Right lobe of liver (tissue), 6 donors: ENCODE measurements around the gene HBS1L. TPM values are rescaled to one million over a fixed set of nuclear protein-coding genes. Genes with fewer than 3 reads are reported as not detected.
A peak's percentile ranks its signal among the peaks of the same experiment; 100 is the strongest.

Experiments
- ATAC-seq, 4 donors: fragments of 200-7000 bp; cut with Tn5 transposase; one replicate each; pipeline ENCODE4 v1.9.1; 2020; ENCODE audit warnings: mild to moderate bottlenecking in 4 of 4, moderate library complexity in 4 of 4
- DNase-seq, 3 donors: peaks; one replicate each; pipeline ENCODE4 v3.0.0-alpha.2; 2020
- H3K27ac ChIP-seq, 3 donors: fragments of 200-600 bp; one replicate each; pipeline ENCODE4 v1.8.0; 2022
- H3K27me3 ChIP-seq, 2 donors: fragments of 200-600 bp; one replicate each; pipeline ENCODE4 v1.8.0; 2022
- H3K36me3 ChIP-seq, 4 donors: fragments of 200-600 bp; sonication (generic) in 1 of 4; one replicate each; pipeline versions ENCODE4 v1.5.1 to v1.8.0; 2017 to 2022; ENCODE audit warnings: control low read depth in 1 of 4
- H3K4me1 ChIP-seq, 4 donors: fragments of 200-600 bp; sonication (generic) in 1 of 4; one replicate each; pipeline versions ENCODE4 v1.5.1 to v1.8.0; 2017 to 2022; ENCODE audit warnings: control low read depth in 1 of 4
- H3K4me3 ChIP-seq, 3 donors: fragments of 200-600 bp; one replicate each; pipeline ENCODE4 v1.8.0; 2022
- H3K9me3 ChIP-seq, 4 donors: fragments of 200-600 bp; sonication (generic) in 1 of 4; one replicate each; pipeline versions ENCODE4 v1.5.1 to v1.8.0; 2017 to 2022; ENCODE audit warnings: control low read depth in 1 of 4
- POLR2A ChIP-seq: fragments of 450-650 bp; IDR thresholded peaks from one replicate; pipeline ENCODE4 v1.6.1; 2017; ENCODE audit warnings: antibody characterized with exemption, mild to moderate bottlenecking
- WGBS: methylation state at CpG from one replicate; pipeline ENCODE4 v1.1.6; 2018; ENCODE audit warnings: low coverage, low lambda C conversion rate; ENCODE audit not compliant: insufficient coverage; ENCODE audit errors: missing lambda C conversion rate; 5-methylcytosine and 5-hydroxymethylcytosine counted together
- intact Hi-C, 2 donors: fragments of 100-400 bp; cut with DNase I; formaldehyde crosslinking; loops; one replicate each; pipeline versions ENCODE4 v1.11.2 to v1.14.1; 2022
- total RNA-seq, 6 experiments: library from RNA; depleted of rRNA in 2 of 6; stranded (reverse); fragments of >200 nt in 2 of 6; fragmentation: NEBNext Ultra II Directional in 3 of 6; extraction: Animal tissue kit (Norgen Biotek cat#: 25700) in 3 of 6; gene quantifications; one replicate each; pipeline versions ENCODE4 v1.1.0 to v1.2.4, GENCODE V29; 2016 to 2023
- TF ChIP-seq, protein P1 (sequence below), 4 donors: fragments of 200-600 bp in 3 of 4; fragments of 450-650 bp in 1 of 4; IDR thresholded peaks; one replicate each; pipeline versions ENCODE4 v1.5.1 to v1.8.0; 2016 to 2022; ENCODE audit warnings: antibody characterized with exemption in 4 of 4, mild to moderate bottlenecking in 2 of 4
- donor health status: DM: no; HTN: yes; CAD: no.
- donor health status: DM: no; HTN: no; CAD: no.
- donor health status: DM: no; HTN: no; CAD: no.
- donor health status: DM: no; HTN: yes; CAD: no.
- donor health status: DM: no; HTN: yes; CAD: no.

The HBS1L gene
- total RNA-seq, 6 experiments from 2014 or later: 31.8 to 47.2 (median 37.1) TPM

DNA sequence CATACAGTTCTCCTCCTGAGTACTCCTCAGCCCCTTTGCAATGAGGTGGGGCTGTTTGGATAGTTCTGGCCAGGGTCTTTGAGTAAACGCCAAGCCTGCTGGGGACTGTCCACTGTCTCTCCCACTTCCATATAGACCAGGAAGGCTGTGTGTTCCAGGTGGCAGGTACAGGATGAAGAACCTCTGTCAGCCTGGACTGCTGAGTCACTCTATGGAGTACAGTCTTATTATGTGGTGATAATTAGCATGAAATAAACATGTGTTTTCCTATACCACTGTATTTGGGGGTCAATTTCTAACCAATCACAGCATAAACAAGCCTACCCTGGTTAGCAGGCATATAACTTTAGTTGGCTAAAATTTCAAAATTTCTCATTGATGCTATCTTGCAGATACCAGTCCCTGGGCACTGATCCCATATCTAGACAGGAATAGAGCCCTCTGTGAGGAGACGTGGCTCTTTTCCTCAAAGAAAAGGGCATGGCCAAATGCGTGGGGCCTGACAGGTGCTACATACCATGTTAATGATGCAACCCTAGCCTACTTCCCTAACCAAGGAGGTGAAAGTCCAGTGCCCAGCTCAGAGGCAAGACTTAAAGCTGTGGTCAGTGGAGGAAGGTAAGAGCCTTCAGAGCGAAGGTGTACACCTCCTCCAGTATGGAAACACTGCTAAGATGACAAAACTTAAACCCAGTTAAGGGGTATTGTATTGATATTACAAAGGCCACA, 100.2 kb downstream of the HBS1L start:
- H3K27me3 ChIP-seq: no peaks in the 10 kb centered on the region
- H3K9me3 ChIP-seq: no peaks in the 10 kb centered on the region
- ATAC-seq (no peak), DNase-seq (no peak)
- intact Hi-C loops: no loop called here
- 56% methylated on average over 3 of the region's 4 CpGs for WGBS
- no peak overlapping the region for H3K27ac ChIP-seq
- no peaks in the 10 kb centered on the region for H3K36me3 ChIP-seq
- H3K4me3 ChIP-seq: no peak overlapping the region
- H3K4me1 ChIP-seq: peaks cover 0 to 25% (median 11%) of the 10 kb centered on the region in 4 donors
- TF ChIP-seq, protein P1, sequence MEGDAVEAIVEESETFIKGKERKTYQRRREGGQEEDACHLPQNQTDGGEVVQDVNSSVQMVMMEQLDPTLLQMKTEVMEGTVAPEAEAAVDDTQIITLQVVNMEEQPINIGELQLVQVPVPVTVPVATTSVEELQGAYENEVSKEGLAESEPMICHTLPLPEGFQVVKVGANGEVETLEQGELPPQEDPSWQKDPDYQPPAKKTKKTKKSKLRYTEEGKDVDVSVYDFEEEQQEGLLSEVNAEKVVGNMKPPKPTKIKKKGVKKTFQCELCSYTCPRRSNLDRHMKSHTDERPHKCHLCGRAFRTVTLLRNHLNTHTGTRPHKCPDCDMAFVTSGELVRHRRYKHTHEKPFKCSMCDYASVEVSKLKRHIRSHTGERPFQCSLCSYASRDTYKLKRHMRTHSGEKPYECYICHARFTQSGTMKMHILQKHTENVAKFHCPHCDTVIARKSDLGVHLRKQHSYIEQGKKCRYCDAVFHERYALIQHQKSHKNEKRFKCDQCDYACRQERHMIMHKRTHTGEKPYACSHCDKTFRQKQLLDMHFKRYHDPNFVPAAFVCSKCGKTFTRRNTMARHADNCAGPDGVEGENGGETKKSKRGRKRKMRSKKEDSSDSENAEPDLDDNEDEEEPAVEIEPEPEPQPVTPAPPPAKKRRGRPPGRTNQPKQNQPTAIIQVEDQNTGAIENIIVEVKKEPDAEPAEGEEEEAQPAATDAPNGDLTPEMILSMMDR (IDR thresholded peaks at IDR 0.05): no peak
- no peak for TF ChIP-seq POLR2A

GRCh38 chr6:134951494-134952263, 102.9 kb downstream of the HBS1L start:
- peak in 2 of 3 donors; percentile 27 to 74 for DNase-seq
- H3K27me3 ChIP-seq: no peaks in the 10 kb centered on the region
- peak overlapping the region in 2 of 3 donors; percentile 9 to 22 for H3K4me3 ChIP-seq
- intact Hi-C loops: no loop called here
- 32% methylated on average over 13 of the region's 13 CpGs for WGBS
- H3K9me3 ChIP-seq: no peaks in the 10 kb centered on the region
- TF ChIP-seq, protein P1 (IDR thresholded peaks at IDR 0.05): no peak
- TF ChIP-seq POLR2A: no peak
- peak; percentile 62 to 78 (median 70) for ATAC-seq
- no peaks in the 10 kb centered on the region for H3K36me3 ChIP-seq
- peaks cover 0 to 27% (median 13%) of the 10 kb centered on the region in 4 donors for H3K4me1 ChIP-seq
- peak overlapping the region; percentile 44 to 94 (median 82) for H3K27ac ChIP-seq

GRCh38 chr6:134950482-134950881, 104.1 kb downstream of the HBS1L start:
- 29% methylated on average over 2 of the region's 2 CpGs for WGBS

GRCh38 chr6:134949927-134950326, 104.7 kb downstream of the HBS1L start, which contains the start of gene ALDH8A1:
ALDH8A1 (minus strand) TSS chr6:134950101; CDS start chr6:134950053, 48 bp downstream.
- peaks cover 0 to 37% (median 18%) of the 10 kb centered on the region in 4 donors for H3K4me1 ChIP-seq
- WGBS: 33% methylated on average over 4 of the region's 4 CpGs
- intact Hi-C loops: no loop called here
- peak within 1 kb of the TSS; percentile 48 to 94 (median 82) for H3K27ac ChIP-seq
- no peaks in the 10 kb centered on the region for H3K9me3 ChIP-seq
- ATAC-seq (peak; percentile 80 to 91 (median 84)), DNase-seq (peak; percentile 67 to 88 (median 78))
- no peaks in the 10 kb centered on the region for H3K36me3 ChIP-seq
- TF ChIP-seq POLR2A: peak; percentile 77
- TF ChIP-seq, protein P1 (IDR thresholded peaks at IDR 0.05): no peak
- H3K4me3 ChIP-seq: peak within 1 kb of the TSS; percentile 37 to 60 (median 56)
- no peaks in the 10 kb centered on the region for H3K27me3 ChIP-seq

More at GRCh38 chr6:134950482-134950881, 104.1 kb downstream of the HBS1L start:
- no peaks in the 10 kb centered on the region for H3K9me3 ChIP-seq
- no peaks in the 10 kb centered on the region for H3K36me3 ChIP-seq
- no peak for DNase-seq
- peak overlapping the region in 2 of 3 donors; percentile 82 to 94 for H3K27ac ChIP-seq
- TF ChIP-seq, protein P1 (IDR thresholded peaks at IDR 0.05): no peak
- no peak for TF ChIP-seq POLR2A
- peaks cover 0 to 36% (median 16%) of the 10 kb centered on the region in 4 donors for H3K4me1 ChIP-seq
- H3K4me3 ChIP-seq: peak overlapping the region in 1 of 3 donors; percentile 60
- no peaks in the 10 kb centered on the region for H3K27me3 ChIP-seq
- intact Hi-C loops: no loop called here
- peak in 1 of 4 donors; percentile 2 for ATAC-seq
